BE2C (cell line): Measurements from ENCODE around the gene ICE2.

Source experiments
- DNase-seq: peaks from one replicate; pipeline ENCODE4 v3.0.0-alpha.2; 2020
- H3K27me3 ChIP-seq: fragments of 250-450 bp; sonication (Bioruptor Pico); 2 replicates; pipeline ENCODE4 v1.5.1; 2020; ENCODE audit warnings: mild to moderate bottlenecking
- H3K36me3 ChIP-seq: fragments of 250-450 bp; sonication (Bioruptor Pico); 2 replicates; pipeline ENCODE4 v1.5.1; 2020; ENCODE audit warnings: mild to moderate bottlenecking
- H3K4me1 ChIP-seq: fragments of 250-450 bp; sonication (Bioruptor Pico); 2 replicates; pipeline ENCODE4 v1.5.1; 2020
- H3K4me3 ChIP-seq: 2 replicates; pipeline ENCODE4 v1.5.1; 2011; ENCODE audit warnings: low read depth, low read length
- H3K9me3 ChIP-seq: fragments of 250-450 bp; sonication (Bioruptor Pico); 2 replicates; pipeline ENCODE4 v1.5.1; 2020
- TF ChIP-seq, protein P1 (sequence below): IDR thresholded peaks from 2 replicates; pipeline ENCODE4 v1.5.1; 2012; ENCODE audit warnings: mild to moderate bottlenecking, low read depth, low read length

The ICE2 gene

DNA sequence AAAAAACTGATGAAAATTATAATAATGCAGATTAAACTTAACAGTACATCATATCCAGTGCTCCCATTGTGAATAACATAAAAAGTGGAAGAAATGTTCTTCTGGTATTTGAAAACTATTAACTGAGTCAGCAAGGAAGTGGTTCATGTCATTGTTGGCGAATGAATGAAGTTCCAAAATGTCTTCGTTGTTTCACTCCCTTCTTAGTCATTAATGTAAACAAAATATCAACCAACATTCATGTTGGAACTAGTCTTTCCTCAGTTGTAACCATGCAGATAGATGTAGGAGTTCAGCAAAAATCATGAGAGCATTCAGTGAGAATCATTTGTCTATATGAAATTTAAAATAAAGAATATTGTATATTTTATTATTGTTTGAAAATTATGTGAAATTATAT lies 44.1 kb upstream of the ICE2 start:
- TF ChIP-seq, protein P1, sequence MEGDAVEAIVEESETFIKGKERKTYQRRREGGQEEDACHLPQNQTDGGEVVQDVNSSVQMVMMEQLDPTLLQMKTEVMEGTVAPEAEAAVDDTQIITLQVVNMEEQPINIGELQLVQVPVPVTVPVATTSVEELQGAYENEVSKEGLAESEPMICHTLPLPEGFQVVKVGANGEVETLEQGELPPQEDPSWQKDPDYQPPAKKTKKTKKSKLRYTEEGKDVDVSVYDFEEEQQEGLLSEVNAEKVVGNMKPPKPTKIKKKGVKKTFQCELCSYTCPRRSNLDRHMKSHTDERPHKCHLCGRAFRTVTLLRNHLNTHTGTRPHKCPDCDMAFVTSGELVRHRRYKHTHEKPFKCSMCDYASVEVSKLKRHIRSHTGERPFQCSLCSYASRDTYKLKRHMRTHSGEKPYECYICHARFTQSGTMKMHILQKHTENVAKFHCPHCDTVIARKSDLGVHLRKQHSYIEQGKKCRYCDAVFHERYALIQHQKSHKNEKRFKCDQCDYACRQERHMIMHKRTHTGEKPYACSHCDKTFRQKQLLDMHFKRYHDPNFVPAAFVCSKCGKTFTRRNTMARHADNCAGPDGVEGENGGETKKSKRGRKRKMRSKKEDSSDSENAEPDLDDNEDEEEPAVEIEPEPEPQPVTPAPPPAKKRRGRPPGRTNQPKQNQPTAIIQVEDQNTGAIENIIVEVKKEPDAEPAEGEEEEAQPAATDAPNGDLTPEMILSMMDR: no peak
- no peak overlapping the region for H3K4me3 ChIP-seq
- DNase-seq: no peak
- no peaks in the 10 kb centered on the region for H3K27me3 ChIP-seq
- no peaks in the 10 kb centered on the region for H3K36me3 ChIP-seq
- peaks cover 10% of the 10 kb centered on the region; the same call in 1 of the 2 replicates for H3K4me1 ChIP-seq
- no peaks in the 10 kb centered on the region for H3K9me3 ChIP-seq

DNA sequence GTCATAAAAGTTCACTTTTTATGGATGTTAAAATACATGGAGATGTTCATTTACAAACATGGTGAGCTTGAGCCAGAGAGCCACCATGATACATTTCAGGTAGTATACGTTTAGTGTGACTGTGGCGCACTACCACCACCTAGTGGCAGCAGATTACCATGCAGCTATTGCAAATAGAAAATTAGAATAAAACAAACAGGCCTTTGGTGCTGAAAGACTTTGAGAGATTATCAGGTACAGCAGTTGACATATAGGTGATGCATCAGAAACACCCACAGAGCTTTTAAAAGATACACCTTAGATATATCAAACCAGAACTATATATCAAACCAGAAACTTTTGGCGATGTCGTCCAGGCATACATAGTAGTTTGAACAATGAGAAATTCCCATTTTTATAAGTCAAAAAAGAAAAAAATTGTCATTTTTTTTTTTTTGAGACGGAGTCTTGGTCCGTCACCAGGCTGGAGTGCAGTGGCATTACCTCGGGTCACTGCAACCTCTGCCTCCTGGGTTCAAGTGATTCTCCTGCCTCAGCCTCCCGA lies 42.0 kb upstream of the ICE2 start:
- no peaks in the 10 kb centered on the region for H3K9me3 ChIP-seq
- no peak overlapping the region for H3K4me3 ChIP-seq
- DNase-seq: peak; percentile 81
- no peaks in the 10 kb centered on the region for H3K27me3 ChIP-seq
- H3K4me1 ChIP-seq: peaks cover 4% of the 10 kb centered on the region; the same call in 1 of the 2 replicates
- no peaks in the 10 kb centered on the region for H3K36me3 ChIP-seq
- TF ChIP-seq, protein P1: peak; percentile 98

DNA sequence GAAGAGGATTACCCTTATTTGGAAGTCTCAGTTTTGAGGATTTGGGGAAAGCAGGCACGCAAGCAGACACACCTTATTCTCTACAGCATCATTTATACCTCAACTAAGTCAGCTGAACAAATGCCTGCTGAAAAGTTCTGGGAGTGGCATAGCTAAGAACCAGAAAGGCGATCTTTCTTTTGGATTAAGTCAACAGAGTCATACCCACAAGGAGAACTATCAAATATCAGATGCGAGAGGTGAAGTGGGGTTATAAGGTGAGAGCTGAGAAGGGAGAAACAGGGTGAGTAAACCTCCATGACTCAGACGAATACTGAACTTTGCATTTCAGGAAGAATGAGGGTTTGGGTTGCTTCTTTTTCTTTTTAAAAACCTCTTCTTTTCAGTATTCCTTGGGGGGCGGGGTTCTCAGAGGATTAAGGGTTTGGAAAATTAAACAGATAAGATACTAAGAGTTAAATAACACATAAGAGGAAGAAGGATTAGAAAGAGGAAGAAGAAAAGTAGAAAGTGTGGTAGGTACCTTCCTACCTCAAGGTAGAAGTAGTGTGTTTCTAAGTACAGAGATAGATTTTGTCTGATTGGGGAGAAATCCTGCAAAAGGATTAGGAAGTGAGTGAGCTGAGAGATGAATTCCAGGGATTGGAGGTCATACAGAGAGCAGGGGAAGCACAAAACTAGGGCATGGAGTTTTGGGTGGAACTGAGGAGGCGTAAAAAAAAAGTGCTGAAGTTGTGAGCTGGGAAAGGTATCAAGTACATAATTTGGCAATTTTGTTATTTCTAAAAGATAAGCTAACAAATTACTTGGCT lies 41.3 kb upstream of the ICE2 start:
- Histone ChIP-seq H3K4me3 (no peak overlapping the region), H3K36me3 (no peaks in the 10 kb centered on the region), H3K9me3 (no peaks in the 10 kb centered on the region), H3K4me1 (no peaks in the 10 kb centered on the region; the same call in 1 of the 2 replicates), H3K27me3 (no peaks in the 10 kb centered on the region)
- no peak for DNase-seq
- TF ChIP-seq, protein P1: no peak

DNA sequence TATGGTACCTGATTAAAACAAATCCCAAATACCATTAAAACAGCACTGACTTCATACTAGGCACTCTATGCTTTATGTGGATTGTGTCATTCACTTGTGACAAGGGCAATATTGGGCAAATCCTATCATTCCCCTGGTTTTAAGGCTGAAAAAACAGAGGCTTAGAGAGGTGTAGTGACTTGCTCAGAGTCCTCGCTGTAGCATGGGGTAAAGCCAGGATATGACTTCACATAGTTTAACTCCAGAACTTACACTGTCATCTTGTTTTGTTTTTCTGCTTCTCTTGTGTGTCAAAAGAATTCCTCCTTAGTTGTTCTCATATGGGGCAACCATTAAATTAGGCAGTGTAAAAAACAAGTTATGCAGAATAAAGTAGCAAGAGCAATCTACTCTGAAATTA lies 40.3 kb upstream of the ICE2 start:
- no peaks in the 10 kb centered on the region; the same call in 1 of the 2 replicates for H3K4me1 ChIP-seq
- H3K9me3 ChIP-seq: no peaks in the 10 kb centered on the region
- no peak overlapping the region for H3K4me3 ChIP-seq
- no peaks in the 10 kb centered on the region for H3K27me3 ChIP-seq
- TF ChIP-seq, protein P1: no peak
- no peak for DNase-seq
- H3K36me3 ChIP-seq: no peaks in the 10 kb centered on the region

DNA sequence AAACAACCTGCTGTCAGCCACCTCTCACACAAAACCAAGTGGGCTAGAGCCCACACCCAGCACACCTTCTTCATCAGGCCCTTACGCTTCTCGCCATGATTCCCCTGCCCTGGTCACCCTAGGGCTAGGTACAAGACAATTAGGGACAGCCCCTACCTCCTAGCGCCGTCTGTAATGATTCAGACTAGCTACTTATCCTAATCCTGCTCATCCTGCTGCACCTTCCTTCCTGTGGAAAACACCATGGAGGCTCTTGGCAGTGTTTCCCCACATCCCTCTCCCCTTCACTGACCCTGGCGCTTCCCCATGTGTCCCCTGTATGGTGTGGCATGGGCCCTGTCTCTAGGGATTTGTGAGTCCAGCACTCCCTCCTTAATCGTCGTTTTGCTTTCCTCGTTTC lies 39.6 kb upstream of the ICE2 start:
- H3K4me3 ChIP-seq: no peak overlapping the region
- no peaks in the 10 kb centered on the region for H3K27me3 ChIP-seq
- TF ChIP-seq, protein P1: no peak
- no peak for DNase-seq
- H3K36me3 ChIP-seq: no peaks in the 10 kb centered on the region
- H3K4me1 ChIP-seq: no peaks in the 10 kb centered on the region; the same call in 1 of the 2 replicates
- H3K9me3 ChIP-seq: no peaks in the 10 kb centered on the region
